ENCODE data around the gene SEPTIN1.

DNA sequence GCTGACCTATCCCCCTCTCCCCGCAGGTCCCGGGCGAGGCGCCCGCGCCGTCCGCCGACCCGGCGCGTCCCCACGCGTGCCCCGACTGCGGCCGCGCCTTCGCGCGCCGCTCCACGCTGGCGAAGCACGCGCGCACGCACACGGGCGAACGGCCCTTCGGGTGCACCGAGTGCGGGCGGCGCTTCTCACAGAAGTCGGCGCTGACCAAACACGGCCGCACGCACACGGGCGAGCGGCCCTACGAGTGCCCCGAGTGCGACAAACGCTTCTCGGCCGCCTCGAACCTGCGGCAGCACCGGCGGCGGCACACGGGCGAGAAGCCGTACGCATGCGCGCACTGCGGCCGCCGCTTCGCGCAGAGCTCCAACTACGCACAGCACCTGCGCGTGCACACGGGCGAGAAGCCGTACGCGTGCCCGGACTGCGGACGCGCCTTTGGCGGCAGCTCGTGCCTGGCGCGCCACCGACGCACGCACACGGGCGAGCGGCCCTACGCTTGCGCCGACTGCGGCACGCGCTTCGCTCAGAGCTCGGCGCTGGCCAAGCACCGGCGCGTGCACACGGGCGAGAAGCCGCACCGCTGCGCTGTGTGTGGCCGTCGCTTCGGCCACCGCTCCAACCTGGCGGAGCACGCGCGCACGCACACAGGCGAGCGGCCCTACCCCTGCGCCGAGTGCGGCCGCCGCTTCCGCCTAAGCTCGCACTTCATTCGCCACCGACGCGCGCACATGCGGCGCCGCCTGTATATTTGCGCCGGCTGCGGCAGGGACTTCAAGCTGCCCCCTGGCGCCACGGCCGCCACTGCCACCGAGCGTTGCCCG, 35.4 kb upstream of the SEPTIN1 start:
- TF ChIP-seq, protein P1, sequence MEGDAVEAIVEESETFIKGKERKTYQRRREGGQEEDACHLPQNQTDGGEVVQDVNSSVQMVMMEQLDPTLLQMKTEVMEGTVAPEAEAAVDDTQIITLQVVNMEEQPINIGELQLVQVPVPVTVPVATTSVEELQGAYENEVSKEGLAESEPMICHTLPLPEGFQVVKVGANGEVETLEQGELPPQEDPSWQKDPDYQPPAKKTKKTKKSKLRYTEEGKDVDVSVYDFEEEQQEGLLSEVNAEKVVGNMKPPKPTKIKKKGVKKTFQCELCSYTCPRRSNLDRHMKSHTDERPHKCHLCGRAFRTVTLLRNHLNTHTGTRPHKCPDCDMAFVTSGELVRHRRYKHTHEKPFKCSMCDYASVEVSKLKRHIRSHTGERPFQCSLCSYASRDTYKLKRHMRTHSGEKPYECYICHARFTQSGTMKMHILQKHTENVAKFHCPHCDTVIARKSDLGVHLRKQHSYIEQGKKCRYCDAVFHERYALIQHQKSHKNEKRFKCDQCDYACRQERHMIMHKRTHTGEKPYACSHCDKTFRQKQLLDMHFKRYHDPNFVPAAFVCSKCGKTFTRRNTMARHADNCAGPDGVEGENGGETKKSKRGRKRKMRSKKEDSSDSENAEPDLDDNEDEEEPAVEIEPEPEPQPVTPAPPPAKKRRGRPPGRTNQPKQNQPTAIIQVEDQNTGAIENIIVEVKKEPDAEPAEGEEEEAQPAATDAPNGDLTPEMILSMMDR (conservative IDR thresholded peaks at IDR 0.05 in 1 of 2, IDR thresholded peaks at IDR 0.05 in 1 of 2; ENCODE audit: low read depth in 1 of 2, low read length in 2 of 2) = no peak
- TF ChIP-seq EZH2 (IDR thresholded peaks at IDR 0.05; ENCODE audit: low read length, missing control alignments) = no peak

All from fibroblast of lung (primary cell).